GM19455 (cell line): Measurements from ENCODE around the gene NAT14.
"Not testable (repeated sequence)": the region's sequence is repeated elsewhere in the genome, so short reads cannot be mapped to it uniquely, and the experiment has no call there.

Experiments used
- ATAC-seq: cut with Tn5 transposase; IDR thresholded peaks from one replicate; pipeline ENCODE4 v1.9.1; 2021; ENCODE audit not compliant: unreplicated experiment

NAT14 gene

DNA sequence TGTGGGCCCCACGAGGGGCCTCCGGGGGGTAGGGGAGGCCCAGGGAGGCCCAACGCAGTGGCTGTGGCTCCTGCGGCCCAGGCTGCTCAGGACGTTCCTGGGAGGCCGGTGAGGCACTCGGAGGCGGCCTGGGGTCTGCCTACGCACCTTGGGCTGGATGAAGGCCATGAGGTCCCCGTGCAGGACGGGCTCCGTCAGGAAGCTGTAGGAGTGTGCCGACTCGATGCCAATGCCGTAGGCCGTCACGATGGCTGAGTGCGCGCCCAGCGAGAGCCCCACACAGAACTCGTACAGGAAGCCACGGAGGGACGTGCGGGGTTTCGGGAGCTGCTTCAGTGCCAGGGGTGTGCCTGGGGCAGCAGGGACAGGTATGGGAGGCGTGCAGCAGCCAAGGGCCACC is 46.0 kb downstream of the NAT14 start:
- ATAC-seq = no peak

GRCh38 chr19:55534280-55534679 is 49.3 kb downstream of the NAT14 start:
- ATAC-seq = not testable (repeated sequence)

DNA sequence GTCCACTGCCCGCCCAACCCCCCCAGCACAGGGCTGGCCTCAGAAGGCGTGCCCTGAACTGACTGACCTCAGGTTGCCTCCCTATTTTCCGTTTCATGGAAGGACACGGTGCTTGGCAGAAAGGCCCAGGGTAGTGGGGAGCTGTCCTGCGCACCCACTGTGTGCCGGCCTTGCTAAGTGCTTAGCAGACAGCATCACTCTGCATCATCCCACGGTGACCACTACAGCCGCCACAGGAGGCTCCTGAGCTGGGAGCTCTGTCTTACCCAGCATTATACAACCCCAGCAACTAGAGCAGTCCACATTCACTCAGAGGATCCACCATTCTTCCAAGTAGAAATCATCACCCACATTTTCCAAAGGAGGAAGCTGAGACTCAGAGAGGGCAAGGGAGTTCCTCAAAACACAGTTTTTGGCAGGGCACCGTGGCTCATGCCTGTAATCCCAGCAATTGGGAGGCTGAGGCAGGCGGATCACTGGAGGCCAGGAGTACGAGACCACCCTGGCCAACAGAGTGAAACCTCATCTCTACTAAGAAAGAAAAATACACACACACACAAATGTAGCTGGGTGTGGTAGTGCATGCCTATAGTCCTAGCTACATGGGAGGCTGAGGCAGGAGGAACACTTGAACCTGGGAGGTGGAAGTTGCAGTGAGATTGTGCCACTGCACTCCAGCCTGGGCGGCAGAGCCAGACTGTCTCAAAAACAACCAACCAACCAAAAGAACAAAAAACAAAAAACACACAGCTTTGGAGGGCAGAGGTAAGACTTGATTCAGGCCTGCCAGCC is 50.4 kb downstream of the NAT14 start:
- no peak for ATAC-seq

DNA sequence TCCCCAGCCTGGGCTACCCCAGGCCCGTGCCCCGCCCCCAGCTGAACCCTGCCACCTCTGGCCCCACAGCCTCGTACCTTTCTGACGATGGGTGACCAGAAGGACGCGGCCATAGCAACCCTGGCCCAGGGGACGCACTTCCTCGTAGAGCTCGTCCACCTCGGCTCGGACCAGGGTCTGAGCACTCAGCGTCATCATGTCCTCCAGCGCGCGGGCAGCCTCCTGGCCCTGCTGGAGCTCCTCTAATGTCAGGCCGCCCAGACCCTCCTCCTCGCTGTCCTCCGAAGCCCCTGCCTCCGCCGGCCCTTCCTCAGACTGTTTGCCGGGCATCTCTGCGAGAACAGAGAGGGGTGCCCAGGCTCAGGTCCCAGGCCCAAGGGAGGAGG is 51.0 kb downstream of the NAT14 start:
- ATAC-seq = no peak

DNA sequence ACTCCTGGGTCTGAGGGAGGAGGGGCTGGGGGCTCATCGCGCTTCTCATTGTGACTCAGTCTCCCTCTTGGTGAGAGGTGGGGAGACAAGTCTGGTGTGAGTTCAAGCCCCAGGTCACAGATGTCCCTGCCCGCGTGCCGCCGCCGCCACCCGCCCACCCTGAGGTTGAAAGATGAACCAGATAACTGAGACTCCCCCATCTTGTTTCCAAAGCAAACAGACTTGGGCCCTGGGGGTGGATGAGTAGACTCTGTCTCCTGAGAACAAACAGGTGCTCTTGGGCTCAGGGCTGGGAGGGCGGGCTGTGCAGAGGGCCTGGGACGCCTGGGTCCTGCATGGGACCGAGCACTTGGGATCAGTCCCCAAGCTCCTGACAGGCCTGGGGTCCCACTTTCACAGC is 51.4 kb downstream of the NAT14 start:
- no peak for ATAC-seq
